ENCODE results near the gene GRAP2. TPM values are rescaled to one million over a fixed set of nuclear protein-coding genes. Genes with fewer than 3 reads are reported as not detected.

The GRAP2 gene
- total and polyA plus RNA-seq, 3 donors from 2014 or later: 5.0 to 6.1 (median 5.3) TPM

DNA sequence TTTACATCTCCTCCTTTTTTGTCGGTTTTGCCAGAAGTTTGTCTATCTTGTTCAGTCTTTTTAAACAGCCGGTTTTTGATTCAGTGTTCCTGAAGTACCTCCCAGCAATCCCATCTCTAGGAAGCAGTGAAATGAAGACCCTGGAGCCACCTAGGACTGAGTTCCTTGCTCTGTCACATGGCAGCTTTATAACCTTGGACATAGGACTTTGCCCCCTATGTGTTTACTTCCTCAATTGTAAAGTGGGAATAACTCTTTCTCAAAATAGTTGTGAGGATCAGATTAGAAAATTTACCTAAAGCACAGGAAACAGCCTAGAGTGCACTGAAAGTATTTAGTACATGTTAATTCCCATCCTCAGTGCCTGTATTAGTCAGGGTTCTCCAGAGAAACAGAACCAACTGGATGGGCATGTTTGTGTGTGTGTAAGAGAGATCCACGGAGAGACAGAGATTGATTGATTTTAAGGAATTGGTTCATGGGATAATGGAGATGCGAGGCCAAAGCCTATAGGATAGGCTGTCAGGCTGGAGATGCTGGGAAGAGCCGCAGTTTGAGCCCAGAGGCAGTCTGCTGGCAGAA is 113.9 kb downstream of the GRAP2 start:
- DNase-seq: no peak
- Histone ChIP-seq H3K4me3 (no peak overlapping the region), H3K9me3 (no peaks in the 10 kb centered on the region), H3K27me3 (no peaks in the 10 kb centered on the region), H3K4me1 (no peaks in the 10 kb centered on the region), H3K36me3 (ENCODE audit: low read depth, missing control alignments) (no peaks in the 10 kb centered on the region), H3K27ac (no peak overlapping the region)
- 92 to 95% methylated on average over 5 of the region's 5 CpGs for WGBS, 2 donors
- intact Hi-C loops (cut with DNase I; ENCODE audit: low total_unique reads): no loop called here
- TF ChIP-seq POLR2A (IDR thresholded peaks at IDR 0.05) (no peak), CTCF (IDR thresholded peaks at IDR 0.05) (no peak)

DNA sequence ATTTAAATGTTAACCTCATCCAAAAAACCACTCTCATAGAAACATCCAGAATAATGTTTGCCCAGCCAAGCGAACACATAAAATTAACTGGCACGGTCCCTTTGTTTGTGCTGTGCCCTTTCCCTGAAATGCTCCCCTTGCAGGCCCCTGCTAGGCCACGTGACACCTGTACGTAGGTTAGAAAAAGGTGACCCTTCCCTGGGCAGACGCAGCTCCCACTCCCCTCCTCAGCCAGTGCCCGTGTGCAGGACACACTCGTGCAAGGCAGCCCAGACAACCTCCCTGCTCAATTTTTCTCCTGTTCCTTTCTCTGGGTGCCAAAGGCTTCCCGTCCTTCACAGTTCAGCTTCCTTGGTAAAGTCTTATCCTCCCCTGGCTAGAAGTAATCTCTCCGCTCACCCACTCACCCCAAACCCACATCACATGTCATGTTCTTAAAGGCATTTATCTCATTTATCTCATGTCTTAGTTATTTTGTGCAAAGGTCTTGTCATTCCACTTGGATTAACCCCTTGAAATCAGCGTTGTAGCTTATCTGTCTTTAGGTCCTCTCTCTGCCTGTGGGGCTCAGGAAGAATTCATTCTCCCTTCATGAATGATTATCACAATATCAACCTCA is 114.6 kb downstream of the GRAP2 start:
- Histone ChIP-seq H3K36me3 (ENCODE audit: low read depth, missing control alignments) (no peaks in the 10 kb centered on the region), H3K27me3 (no peaks in the 10 kb centered on the region), H3K4me1 (no peaks in the 10 kb centered on the region), H3K9me3 (no peaks in the 10 kb centered on the region), H3K27ac (no peak overlapping the region), H3K4me3 (no peak overlapping the region)
- no peak for DNase-seq
- intact Hi-C loops (cut with DNase I; ENCODE audit: low total_unique reads): no loop called here
- WGBS, 2 donors: 82 to 91% methylated on average over 10 of the region's 10 CpGs
- TF ChIP-seq POLR2A (IDR thresholded peaks at IDR 0.05): no peak
- TF ChIP-seq CTCF (IDR thresholded peaks at IDR 0.05): no peak

DNA sequence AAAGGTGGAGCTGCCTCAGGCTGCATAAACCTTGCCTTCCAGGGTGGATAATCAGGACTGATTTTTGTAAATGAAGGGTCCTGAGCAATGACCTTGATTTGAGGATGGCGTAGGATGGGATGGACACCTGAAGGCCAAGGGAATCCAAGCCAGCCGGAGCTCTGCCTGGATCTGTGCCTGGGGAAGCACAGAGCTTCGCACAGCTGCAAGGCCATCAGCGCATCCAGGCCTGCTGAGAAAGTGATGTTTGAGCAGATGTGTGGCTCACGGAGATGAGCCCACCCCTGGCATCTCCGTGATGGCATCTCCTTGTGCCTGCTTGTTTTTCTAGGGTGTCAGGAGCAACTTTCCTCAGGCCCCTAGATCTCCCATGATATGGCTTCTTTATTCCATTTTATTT is 117.2 kb downstream of the GRAP2 start:
- H3K4me1 ChIP-seq: no peaks in the 10 kb centered on the region
- no peak for TF ChIP-seq CTCF (IDR thresholded peaks at IDR 0.05)
- TF ChIP-seq POLR2A (IDR thresholded peaks at IDR 0.05): no peak
- intact Hi-C loops (cut with DNase I; ENCODE audit: low total_unique reads): no loop called here
- WGBS, 2 donors: 65 to 87% methylated on average over 6 of the region's 6 CpGs
- no peak for DNase-seq
- no peak overlapping the region for H3K27ac ChIP-seq
- H3K36me3 ChIP-seq (ENCODE audit: low read depth, missing control alignments): no peaks in the 10 kb centered on the region
- H3K4me3 ChIP-seq: no peak overlapping the region
- no peaks in the 10 kb centered on the region for H3K9me3 ChIP-seq
- no peaks in the 10 kb centered on the region for H3K27me3 ChIP-seq

GRCh38 chr22:40019100-40019499 is 118.2 kb downstream of the GRAP2 start:
- intact Hi-C loops (cut with DNase I; ENCODE audit: low total_unique reads): no loop called here
- WGBS, 2 donors: 91 to 96% methylated on average over 4 to 9 of the region's 9 CpGs

More at GRCh38 chr22:40019100-40019499, 118.2 kb downstream of the GRAP2 start:
- no peak overlapping the region for H3K4me3 ChIP-seq
- no peaks in the 10 kb centered on the region for H3K4me1 ChIP-seq
- no peaks in the 10 kb centered on the region for H3K36me3 ChIP-seq (ENCODE audit: low read depth, missing control alignments)
- H3K27ac ChIP-seq: no peak overlapping the region
- TF ChIP-seq CTCF (IDR thresholded peaks at IDR 0.05): no peak
- no peak for TF ChIP-seq POLR2A (IDR thresholded peaks at IDR 0.05)
- no peak for DNase-seq
- H3K27me3 ChIP-seq: no peaks in the 10 kb centered on the region
- H3K9me3 ChIP-seq: no peaks in the 10 kb centered on the region
